Measurements from ENCODE around the gene MTCP1.
A peak's percentile ranks its signal among the peaks of the same experiment; 100 is the strongest.

The MTCP1 gene

DNA sequence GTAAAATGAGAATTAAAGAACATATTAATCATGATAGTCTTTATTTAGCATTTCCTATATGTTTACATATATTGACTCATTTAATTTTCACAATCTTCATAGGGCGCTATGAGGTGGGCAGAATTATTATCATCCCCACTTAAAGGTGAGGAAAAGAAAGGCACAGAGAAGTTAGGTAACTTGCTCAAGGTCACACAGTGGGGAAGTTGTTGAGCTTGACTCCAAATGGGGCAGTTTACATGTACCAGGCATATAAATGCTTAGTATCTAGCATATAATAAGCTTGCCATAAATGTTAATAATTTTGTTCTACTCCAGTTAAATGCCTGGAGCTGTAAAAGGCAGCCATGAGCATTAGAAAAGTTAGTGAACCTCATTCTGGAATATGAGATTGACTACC is 1.5 kb downstream of the MTCP1 start:
- TF ChIP-seq, protein P1, sequence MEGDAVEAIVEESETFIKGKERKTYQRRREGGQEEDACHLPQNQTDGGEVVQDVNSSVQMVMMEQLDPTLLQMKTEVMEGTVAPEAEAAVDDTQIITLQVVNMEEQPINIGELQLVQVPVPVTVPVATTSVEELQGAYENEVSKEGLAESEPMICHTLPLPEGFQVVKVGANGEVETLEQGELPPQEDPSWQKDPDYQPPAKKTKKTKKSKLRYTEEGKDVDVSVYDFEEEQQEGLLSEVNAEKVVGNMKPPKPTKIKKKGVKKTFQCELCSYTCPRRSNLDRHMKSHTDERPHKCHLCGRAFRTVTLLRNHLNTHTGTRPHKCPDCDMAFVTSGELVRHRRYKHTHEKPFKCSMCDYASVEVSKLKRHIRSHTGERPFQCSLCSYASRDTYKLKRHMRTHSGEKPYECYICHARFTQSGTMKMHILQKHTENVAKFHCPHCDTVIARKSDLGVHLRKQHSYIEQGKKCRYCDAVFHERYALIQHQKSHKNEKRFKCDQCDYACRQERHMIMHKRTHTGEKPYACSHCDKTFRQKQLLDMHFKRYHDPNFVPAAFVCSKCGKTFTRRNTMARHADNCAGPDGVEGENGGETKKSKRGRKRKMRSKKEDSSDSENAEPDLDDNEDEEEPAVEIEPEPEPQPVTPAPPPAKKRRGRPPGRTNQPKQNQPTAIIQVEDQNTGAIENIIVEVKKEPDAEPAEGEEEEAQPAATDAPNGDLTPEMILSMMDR (IDR thresholded peaks at IDR 0.05; ENCODE audit: low read depth, low read length, missing control alignments): no peak
- H3K4me3 ChIP-seq (ENCODE audit: low read depth, low read length): no peak overlapping the region
- DNase-seq (ENCODE audit: low read depth): no peak
- in situ Hi-C loops (cut with HindIII; ENCODE audit: low sequenced_read_pairs): no loop called here

DNA sequence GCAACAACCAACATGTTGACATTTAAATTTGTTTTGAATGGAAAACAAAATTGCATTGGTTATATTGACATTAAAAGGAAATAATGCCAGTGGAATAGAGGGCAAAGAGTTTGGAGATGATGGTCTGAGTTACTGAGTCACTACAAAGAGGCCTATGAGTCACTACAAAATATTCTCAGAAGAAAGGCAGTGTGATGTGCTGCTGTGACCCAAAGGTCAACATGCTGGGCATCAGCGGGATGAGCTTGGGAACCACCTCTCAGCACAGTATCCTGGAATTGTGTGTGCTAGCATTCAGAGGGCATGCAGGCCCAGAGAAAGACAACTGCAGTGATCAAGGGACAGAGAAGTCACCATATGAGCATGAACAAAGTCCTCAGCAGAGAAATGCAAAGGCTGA is 2.8 kb downstream of the MTCP1 start:
- H3K4me3 ChIP-seq (ENCODE audit: low read depth, low read length): no peak overlapping the region
- TF ChIP-seq, protein P1 (IDR thresholded peaks at IDR 0.05; ENCODE audit: low read depth, low read length, missing control alignments): no peak
- peak; percentile 9 for DNase-seq (ENCODE audit: low read depth)
- in situ Hi-C loops (cut with HindIII; ENCODE audit: low sequenced_read_pairs): no loop called here

DNA sequence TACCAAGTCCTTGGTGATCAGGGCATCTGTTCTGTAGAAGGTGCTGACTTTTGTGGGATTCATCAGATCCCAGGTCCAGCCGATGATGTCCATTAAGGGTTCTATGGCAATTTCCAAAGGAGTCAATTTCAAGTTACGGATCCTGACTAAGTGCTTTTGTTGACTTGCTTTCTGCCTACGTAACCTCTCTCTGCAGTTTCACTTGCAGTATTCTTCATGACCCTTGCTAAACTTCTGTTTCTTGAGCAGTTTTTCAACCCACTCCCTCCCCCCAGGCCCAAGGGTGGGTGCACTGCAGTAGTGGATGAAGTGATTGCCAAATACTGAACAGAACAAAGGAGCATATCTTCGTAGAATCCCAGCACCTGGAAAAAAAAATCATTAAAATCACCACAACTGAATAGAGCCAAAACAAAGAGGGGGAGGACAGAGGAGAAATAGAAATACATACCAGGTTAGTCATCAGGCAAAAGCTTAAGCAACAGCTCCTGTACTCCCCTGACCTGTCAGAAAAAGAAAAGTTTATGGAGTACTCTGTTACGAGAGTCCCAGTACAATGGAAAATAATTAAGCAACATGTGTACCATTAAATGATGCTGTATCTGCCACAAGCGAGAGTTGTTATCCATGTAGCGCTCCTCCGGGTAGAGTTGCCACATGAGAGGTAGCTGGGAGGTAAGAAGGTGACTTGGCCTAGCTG is 5.8 kb downstream of the MTCP1 start:
- TF ChIP-seq, protein P1 (IDR thresholded peaks at IDR 0.05; ENCODE audit: low read depth, low read length, missing control alignments): no peak
- in situ Hi-C loops (cut with HindIII; ENCODE audit: low sequenced_read_pairs): no loop called here
- peak; percentile 23 for DNase-seq (ENCODE audit: low read depth)
- H3K4me3 ChIP-seq (ENCODE audit: low read depth, low read length): no peak overlapping the region

DNA sequence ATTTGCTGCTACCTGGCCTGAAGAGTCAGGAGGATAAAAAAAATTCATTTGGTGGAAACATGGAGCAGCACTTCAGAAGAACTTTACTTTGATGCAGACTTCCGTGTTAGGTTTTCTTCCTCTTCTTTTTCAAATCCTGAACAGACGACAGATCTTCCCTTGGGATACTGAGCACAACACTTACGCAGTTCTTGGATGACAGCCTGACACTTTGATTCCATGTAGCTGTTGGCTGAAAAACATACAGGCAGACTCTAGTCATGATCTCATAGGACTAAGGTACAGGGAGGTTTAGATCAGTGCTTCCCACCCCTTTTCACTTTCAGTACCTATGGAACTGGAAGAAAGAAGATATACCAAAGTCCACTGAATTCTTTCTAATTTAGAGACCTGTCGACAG is 9.2 kb downstream of the MTCP1 start:
- no peak for DNase-seq (ENCODE audit: low read depth)
- no peak overlapping the region for H3K4me3 ChIP-seq (ENCODE audit: low read depth, low read length)
- in situ Hi-C loops (cut with HindIII; ENCODE audit: low sequenced_read_pairs): no loop called here
- TF ChIP-seq, protein P1 (IDR thresholded peaks at IDR 0.05; ENCODE audit: low read depth, low read length, missing control alignments): no peak

DNA sequence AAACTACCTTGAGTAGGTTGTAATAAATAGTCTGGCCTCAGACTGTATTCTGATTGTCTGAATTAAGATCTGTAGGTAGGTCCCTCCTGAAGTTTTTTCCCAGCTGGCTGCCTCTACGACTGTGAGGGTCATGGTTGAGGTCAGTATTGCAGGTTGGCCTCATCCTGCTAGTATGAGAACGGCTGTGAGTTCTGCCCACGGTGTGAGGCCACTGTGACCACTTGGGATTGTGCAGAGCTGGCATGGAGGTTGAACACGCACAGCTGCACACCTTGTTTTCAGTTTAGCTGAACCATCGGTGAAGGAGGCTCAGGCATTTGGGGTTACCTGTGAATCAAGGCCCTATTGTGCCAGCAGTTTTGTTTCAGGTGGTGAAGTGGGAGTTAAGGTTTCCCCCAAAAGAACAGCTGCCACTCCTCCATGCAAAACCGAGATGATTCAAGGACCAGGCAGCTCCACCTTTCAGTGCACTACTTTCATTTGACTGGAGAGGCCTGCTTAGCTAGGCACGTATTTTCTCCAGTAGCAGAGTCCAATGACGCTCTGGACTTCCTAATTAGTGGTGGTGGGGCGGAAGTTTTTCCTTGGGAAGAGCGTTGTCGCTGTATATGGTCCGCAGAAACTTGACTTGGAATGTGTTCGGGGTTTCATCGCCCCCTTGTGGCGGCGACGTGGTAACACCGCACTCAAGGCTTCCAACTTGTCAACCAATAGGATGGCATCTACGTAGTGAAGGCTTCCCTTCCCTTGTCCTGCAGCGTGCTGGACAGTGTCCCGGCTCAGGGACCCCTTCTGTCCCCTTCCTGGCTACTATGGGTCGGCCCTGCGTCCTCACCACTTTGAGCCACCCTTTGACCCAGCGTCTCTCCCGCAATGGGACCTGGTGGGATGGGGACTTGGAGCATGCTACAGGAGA is 13.8 kb downstream of the MTCP1 start:
- no peak overlapping the region for H3K4me3 ChIP-seq (ENCODE audit: low read depth, low read length)
- DNase-seq (ENCODE audit: low read depth): peak; percentile 32
- TF ChIP-seq, protein P1 (IDR thresholded peaks at IDR 0.05; ENCODE audit: low read depth, low read length, missing control alignments): peak; percentile 68
- in situ Hi-C loops (cut with HindIII; ENCODE audit: low sequenced_read_pairs): no loop called here

DNA sequence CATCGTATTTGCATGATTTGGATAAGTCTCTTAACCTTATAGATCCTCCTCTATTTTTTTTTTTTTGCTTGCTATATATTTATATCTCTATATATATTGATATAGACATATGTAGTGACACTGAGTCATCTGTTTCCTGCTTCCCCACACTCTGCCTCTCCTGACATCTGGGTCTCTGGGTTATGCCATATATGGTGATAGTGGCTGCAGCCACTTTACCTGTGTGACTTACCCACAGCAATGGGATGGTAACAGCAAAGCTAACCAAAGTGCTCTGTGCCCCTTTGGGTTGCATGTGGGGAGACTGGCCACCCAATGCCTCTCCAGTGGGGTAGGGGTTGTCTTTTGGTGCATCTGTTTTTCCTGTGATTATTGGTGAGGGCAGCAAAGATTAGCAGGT is 14.5 kb downstream of the MTCP1 start:
- in situ Hi-C loops (cut with HindIII; ENCODE audit: low sequenced_read_pairs): no loop called here
- no peak for DNase-seq (ENCODE audit: low read depth)
- no peak overlapping the region for H3K4me3 ChIP-seq (ENCODE audit: low read depth, low read length)
- TF ChIP-seq, protein P1 (IDR thresholded peaks at IDR 0.05; ENCODE audit: low read depth, low read length, missing control alignments): no peak
